ENCODE results near the gene CHST8.
"Not testable (repeated sequence)": the region's sequence is repeated elsewhere in the genome, so short reads cannot be mapped to it uniquely, and the experiment has no call there.

The CHST8 gene

DNA sequence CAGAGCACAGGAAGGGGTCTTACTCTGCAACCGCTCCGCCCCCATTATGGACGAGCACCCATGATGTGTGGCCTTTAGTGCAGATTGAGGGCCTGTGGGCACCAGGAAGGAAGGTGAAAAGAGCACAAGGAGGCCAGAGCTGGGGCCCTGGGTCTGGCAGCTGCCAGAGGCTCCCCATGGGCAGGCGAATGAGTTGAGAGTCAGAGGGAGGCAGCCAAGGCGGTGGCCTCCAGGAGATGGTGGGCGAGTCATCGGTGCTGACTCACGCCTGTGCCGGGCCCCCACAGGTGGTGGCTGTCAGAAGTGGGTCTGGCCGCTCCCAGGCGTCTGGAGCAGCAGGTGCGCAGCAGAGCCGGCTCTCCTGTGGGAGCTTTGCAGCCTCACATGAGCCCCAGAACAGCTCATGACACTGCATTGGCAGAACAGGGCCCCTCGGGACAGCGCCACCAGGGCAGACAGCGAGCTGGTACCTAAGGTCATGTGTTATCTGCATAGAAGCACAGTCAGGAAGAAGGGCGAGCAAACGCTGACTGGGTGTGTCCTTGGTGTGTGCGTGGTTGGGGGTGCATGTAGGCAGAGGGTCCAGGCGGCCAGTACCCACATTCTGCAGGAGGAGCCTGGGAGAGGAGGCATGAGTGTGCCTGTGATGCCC, 68.8 kb downstream of the CHST8 start:
- DNase-seq (ENCODE audit: low spot score): peak; percentile 60

DNA sequence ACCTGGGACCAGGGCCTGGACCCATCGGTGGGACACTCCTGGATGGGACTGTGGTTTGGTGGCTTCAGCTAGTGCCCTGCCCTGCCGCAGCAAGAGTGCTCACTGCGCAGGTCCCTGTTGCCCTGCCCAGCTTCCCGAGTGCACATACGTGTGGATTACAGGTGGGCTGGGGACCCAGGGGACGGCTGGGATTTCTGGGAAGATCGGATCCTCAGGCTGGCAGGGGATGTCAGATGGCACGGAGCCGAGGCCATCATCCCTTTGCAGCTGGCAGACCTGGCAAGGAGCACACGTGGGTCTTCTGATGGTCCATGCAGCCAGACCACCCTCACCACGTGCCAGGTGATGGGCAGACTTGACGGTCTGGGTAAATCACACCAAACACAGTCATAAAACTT, 69.3 kb downstream of the CHST8 start:
- DNase-seq (ENCODE audit: low spot score): no peak

DNA sequence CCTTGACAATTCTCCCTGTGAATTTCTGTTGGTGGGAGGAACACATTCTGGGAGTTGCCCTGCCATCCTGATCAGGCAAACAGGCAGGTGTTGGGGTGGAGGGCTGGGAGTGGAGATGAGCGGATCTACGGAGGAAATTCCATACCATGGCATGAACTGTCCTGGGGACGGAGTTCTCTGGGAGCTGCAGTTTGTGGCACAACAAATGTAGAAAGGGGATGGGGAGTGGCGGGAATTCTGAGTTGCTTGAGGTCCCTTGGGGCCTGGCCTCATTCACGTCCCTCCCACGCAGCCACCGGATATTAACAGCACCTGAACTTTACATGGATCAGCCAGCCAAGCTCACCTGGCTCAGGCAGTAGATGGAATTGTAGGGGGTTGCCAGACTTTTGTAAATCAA, 70.0 kb downstream of the CHST8 start:
- peak; percentile 37 for DNase-seq (ENCODE audit: low spot score)

DNA sequence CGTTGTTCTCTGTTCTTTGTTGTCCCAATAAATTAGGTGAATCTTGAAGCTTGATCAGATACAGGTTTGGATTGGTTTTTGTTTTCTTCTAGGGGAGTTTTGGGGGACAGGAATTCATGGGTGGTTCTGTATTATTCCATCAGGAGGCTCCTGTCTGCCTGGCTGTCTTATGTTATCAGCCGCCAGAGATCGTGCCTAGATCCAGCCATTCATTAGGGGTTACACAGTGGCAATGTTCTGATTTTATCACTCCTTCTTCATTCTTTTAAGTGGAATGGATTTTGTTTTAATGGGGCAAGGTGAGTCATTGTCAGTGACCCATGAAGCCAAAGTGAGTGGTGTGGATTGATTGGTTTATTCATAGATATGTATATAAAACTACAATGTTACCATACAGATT, 71.9 kb downstream of the CHST8 start:
- no peak for DNase-seq (ENCODE audit: low spot score)

DNA sequence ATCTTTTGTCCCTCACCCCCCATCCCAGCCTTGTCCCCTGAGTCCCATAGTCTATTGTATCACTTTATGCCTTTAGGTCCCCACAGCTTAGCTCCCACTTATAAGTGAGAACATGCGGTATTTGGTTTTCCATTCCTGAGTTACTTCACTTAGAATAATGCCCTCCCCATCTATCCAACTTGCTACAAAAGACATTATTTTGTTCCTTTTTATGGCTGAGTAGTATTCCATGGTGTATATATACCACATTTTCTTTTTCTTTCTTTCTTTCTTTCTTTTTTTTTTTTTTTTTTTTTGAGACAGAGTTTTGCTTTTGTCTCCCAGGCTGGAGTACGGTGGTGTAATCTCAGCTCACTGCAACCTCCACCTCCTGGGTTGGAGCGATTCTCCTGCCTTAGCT, 73.8 kb downstream of the CHST8 start:
- not testable (repeated sequence) for DNase-seq (ENCODE audit: low spot score)

DNA sequence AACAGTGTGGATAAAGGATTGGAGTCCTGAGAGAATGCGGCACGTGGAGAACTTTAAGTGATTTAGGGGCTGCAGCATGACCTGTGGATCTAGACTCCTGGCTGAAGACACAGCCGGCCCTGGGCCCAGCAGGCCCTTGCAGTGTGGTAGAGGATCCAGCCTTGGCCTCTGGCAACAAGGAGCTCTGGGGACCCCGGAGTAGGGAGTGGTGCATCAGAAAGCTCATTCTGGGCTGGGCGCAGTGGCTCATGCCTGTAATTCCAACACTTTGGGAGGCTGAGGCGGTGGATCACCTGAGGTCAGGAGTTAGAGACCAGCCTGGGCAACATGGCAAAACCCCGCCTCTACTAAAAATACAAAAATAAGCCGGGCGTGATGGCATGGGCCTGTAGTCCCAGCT, 76.0 kb downstream of the CHST8 start:
- DNase-seq (ENCODE audit: low spot score): no peak

DNA sequence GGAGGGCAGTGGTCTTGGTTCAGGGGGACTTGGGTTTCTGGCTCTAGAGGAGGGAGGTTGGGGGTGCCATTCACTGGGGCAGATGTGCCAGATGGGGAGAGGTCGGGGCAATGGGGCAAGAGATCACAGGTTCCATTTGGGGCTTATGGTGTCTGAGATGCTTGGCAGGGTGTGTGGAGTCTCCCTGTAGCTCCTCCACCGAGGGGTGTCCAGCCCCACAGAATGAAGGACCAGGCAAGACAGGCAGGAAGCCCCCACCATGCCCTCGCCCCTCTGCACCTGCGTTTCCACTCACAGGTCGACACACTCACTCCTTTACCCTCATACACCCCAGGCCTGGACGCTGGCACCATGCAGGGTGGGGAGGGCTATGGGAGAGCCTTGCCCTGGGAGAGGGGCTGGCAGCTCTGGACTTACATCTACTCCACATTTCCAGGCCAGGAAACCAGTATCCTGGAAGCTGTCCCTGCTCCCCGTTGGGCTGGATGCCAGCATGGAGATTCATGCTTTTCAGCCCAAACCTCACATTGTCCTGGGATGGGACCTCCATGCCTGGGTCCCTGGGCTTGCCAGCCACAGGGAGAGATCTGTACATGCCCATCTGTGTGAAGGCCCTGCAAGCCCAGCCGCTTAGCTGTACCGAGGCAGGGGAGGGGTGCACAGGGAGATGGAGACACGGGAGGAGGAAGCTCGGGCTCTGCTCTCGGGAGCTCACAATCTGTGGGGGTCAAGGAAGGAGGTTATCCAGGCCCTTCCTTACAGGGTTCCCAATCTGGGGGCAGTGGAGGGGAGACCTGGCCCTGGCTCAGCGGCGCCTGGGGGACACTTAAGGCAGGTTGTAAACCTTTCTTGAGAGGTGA, 77.1 kb downstream of the CHST8 start:
- no peak for DNase-seq (ENCODE audit: low spot score)

DNA sequence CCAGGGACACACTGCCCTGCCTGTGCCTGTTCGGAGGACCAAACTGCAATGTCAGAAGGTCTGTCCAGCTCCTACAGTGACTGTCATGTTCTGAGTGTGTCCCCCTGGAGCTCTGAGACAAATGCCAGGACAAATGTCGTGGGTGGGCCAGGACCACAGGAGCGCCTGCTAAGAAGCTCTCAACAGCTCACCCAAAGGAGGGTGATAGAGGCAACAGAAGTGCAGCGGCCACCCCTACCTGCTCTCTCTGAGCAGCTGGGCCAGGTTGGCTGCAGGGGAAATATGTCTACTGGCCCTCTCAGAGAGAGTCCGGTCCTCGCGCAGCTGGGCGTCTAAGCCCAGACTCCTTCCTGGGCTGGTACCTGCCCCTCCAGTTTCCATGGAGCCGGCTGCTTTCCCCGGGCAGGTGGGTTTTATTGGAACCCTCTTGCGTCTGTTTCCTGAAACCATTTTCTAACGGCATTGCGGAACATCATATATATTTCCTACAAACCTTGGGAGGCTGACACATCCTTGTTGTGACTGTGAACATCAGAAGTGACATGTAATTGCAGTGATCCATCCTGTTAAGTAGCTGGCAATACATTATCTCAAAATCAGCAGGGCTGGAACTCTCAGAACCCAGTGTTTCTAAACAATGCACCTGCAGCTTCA, 78.1 kb downstream of the CHST8 start:
- no peak for DNase-seq (ENCODE audit: low spot score)

DNA sequence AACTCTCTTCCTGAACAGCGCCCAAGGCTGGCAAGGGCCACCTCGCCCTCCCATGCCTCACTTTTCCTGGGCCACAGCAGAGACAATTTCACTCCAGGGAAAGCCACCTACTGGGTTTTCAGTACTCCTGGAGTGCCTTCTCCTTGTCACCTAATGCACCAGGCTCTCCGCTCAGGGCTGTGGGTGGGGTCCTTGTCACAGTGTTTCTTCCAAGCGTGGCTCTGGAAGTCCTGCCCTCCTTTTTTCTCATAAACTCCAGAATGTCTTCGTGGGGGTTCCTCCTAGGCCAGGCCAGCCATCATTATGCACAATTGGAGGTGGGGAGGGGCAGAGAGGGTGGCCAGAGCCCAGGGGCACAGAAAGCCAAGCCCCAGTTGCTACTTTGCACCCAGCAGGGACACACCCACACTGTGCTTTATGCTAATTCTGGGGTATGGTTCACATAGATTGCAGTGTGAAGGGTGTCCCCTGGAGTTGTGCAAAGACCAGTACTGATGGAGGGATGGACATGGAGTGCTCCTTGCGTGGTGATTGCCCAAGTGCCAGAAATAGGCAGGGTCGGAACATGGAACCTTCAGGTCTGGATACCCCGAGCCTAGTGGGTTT, 78.8 kb downstream of the CHST8 start:
- no peak for DNase-seq (ENCODE audit: low spot score)

DNA sequence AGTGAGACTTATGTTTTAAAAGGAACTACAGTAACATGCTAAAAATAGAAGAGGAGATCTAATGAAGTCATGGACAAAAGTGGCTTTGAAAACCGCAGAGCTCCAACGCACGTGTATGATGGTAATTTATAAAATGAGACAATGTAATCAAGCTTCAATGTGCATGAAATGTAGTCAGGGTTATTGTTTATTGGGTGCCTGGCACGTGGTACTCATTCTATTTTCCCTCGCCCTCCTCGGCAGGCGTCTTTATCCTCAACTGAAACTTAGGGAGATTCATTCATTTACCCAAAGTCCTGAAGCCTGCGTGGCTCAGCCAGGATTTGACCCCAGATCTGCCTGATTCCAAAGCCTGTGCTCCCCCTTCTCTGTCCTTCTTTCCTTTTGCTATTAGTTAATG, 79.8 kb downstream of the CHST8 start:
- no peak for DNase-seq (ENCODE audit: low spot score)

DNA sequence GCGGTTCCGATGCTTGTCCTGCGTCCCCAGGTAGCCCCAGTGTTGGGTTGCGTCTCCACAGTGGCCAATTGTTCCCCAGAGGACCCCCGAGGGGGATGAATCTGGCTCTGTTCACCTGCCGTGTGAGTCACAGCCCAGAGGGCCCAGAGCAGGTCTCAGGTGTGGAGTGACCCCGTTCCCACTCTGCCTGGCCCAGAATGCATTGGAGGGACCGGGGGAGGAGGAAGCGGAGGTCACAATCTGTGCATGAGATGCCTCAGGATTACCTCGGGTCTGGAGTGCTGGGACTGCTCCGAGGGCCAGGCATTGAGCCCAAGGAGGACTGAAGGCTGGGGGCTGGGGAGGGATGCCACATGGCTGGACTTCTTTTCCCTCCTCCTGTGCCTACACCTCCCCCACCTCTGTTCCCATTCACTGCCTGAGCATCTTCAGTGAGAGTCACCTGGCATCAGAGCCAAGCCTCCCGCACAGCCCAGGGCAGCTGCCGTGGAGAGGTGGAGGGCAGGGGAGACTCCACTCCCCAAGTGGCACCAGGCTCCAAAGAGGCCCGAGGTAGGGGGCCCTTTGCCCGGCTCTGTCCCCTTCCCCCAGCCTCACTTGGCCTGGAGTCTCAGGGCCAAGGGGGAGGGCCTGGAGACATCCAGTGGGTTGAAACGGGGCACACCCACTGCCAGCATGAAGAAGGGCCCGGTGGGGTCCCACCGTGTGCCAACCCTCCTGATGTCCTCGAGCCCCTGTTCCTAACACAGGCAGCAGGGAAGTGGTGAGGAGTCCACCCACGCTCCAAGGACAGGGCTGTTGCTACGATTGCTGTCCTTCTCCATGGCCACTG, 81.1 kb downstream of the CHST8 start:
- DNase-seq (ENCODE audit: low spot score): no peak

DNA sequence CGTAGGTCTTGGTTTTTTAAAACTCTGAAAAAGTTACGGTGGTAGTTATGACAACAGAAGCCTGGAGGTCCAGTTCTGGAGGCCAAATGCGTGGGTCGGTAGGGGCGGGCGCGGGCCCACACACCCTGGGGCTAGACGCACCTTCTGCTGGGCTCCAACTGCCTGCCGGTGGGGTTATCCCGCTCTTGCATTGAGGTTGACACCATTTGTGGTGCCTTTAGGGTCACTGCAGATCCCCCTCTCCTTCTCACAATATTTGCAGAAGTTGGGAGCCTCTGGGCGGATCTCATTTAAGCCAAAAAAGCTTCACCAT, 81.6 kb downstream of the CHST8 start:
- no peak for DNase-seq (ENCODE audit: low spot score)

DNA sequence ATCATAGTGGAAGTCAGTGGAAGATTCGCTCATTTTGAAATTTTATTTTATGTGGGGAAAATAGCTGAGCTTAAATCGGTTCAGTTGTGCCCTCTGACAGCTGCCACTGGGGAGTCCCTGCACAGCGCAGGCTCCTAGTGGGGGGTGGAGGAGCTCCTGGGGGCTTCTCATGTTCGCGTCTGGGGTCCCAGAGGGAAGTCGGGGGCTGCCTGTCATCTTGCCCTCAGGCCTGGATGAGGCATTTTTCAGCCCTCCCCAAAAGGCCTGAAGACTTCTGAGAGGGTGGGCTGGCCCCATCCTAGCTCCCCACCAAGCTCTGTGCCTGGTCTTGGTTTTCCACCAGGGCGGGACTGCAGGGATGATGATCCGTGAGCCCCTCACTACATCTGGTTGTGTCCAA, 82.1 kb downstream of the CHST8 start:
- no peak for DNase-seq (ENCODE audit: low spot score)

DNA sequence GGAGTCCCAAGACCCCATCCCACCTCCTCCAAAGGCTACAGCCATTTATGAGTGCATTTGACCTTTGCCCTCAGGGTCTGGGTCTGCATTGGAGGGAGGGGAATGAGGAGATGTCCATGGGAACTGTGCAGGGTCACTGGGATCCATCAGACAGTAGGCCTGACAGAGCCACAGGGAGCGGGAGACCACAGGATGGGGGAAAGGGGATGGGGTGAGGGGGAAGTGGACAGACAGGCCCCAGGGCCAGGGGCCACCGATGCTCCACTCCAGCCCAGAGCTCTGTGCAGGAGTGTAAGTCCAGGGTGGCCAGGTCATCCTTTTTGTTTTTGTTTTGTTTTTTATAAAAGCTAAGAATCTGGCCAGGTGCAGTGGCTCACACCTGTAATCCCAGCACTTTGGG, 82.5 kb downstream of the CHST8 start:
- DNase-seq (ENCODE audit: low spot score): peak; percentile 36

DNA sequence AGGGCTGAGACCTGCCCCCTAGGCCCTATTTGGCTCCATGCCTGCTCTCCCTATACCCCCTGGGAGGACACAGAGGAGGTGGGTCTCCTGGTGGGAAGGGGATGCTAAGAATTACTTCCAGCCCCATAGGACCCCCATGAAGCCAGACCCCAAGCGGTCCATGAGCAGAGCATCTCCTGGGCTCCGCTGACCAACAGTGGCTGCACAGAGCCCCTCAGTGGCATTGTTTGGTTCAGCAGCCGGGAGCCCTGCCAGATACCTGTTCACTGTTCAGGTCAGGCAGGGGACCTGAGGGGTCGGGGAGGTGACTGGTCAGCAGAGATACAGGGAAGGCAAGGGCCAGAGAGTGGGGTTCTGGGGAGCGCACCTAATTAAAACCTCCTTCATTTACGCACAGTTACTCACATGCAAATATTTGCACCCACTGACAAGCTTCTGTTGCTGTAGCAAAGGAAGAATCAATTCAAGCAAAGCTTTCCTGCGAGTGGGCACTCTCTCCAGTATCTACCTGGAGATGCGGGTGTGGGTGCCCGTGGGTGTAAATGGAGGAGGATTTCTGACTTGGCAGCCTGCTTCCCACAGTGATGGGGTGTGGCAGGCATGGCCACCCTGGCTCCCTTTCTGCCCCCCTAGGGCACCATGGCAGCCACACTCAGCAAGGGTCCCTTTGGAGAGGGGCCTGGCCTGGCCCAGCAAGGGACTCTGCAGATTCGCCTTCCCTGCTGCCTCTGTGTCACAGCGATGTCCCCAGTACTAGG, 83.5 kb downstream of the CHST8 start:
- DNase-seq (ENCODE audit: low spot score): peak; percentile 26

DNA sequence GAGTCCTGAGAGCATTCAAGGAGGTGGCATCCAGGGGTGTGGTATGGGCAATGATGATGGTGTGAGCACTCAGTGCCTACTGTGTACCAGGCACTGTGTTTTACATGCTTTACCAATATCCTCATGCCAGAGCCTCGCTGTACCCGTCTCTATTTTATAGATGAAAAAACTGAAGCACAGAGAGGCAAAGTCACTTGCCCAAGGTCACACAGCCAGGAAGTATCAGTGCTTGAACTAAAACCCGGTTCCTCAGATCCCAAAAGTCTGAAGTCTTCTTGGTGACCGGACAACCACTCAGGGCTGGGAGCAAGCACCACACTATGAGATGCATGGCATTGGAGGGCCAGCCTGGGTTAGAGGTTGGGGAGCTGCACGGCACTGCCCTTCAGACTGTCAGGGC, 84.1 kb downstream of the CHST8 start:
- DNase-seq (ENCODE audit: low spot score): peak; percentile 1

DNA sequence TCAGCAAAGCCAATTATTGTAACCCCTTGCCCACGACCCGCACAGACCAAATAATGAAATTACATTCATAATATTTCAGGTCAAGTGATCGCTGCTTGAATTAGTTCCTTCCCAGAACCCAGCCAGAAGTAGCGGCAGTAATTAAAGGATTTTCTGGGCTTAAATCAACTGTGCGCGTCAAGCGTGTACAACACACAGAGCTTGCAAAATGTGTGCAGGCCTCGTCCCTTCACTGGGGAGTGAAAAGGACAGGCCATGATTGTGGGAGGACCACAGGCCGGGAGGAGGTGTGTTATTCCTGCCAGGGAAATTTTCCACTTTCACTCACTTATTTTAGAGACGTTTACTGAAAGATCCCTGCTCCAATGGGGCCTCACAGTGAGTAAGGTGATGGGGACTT, 84.9 kb downstream of the CHST8 start:
- no peak for DNase-seq (ENCODE audit: low spot score)

DNA sequence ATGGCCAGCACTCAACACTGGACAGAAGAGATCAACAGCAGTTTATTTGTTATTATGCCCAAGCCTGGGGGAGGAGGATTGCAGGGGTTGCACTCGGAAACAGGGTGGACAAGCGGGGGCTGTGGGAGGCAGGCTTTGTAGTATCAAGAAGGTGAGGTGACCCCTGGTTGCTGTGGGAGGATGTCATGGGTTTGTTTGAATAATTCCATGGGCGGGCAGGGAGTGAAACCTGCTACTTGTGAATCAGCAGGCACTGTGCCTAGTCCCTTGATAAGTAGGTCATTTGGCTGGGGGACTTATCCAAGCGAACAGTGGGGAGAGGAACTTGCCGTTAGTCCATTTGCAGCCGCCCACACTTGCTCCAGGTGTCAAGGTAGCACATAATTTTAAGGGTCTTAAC, 90.5 kb downstream of the CHST8 start:
- DNase-seq (ENCODE audit: low spot score): no peak

DNA sequence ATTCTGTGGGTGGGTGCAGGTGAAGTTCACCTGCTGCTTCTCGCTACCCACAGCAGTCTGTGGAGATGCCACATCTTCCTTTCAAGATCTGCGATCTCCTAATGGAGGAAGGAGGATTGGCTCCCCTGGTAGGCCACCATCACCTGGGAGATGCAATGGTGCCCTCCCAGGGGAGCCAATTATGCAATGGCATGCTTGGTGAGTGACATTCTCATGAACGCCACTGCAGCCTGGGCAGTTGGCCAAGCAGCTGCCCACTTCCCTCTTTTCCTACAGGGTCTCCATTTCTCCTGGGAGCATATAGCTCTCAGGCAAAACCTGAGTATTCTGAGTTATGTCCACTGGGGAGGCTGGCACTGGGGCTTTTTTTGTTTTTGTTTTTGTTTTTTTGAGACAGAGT, 91.4 kb downstream of the CHST8 start:
- DNase-seq (ENCODE audit: low spot score): no peak

DNA sequence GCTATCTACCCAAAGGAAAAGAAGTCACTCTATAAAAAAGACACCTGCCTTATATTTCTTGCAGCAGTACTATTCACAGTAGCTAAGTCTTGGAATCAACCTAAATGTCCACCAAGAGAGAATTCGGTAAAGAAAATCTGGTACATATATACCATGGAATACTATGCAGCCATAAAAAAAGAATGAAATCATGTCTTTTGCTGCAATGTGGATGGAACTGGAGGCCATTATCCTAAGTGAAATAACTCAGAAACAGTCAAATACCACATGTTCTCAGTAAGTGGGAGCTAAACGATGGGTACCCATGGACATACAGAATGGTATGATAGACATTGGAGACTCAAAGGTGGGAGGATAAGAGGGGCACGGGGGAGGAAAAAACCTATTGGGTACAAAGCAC, 92.4 kb downstream of the CHST8 start:
- no peak for DNase-seq (ENCODE audit: low spot score)

DNA sequence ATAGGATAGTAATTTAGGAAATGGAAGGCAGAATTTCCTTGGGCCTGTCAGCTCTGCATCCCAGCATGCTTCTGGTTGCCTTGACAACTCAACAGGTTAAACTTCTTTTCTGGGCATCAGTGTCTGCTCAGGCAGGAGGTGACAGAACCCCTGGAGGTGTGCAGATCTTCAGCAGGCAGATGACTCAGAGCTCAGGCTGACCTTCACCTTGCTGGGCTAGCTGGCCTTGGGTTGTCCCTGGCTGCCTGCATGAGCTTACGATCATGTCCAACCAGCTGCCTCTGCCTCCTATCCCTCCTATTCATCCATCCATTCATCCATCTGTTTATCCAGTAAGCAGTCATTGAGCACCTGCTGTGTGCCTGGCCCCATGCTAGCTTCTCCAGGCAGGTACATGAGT, 93.7 kb downstream of the CHST8 start:
- DNase-seq (ENCODE audit: low spot score): no peak

Measured in left forelimb (tissue), 1 donor.